ENCODE results near the gene GRID1.

- TF ChIP-seq SUZ12 (IDR thresholded peaks at IDR 0.05; ENCODE audit: extremely low read depth, insufficient read depth, insufficient read length) (no peak), ZNF274 (IDR thresholded peaks at IDR 0.05; ENCODE audit: low read depth, low read length) (no peak), YY1 (IDR thresholded peaks at IDR 0.05; ENCODE audit: insufficient read depth, insufficient read length) (no peak)
Measured at GRCh38 chr10:85665681-85666080, 700.9 kb downstream of the GRID1 start.
